Heart right ventricle (tissue), 16 donors: Measurements from ENCODE around the gene PTPRE. TPM values are rescaled to one million over a fixed set of nuclear protein-coding genes. Genes with fewer than 3 reads are reported as not detected.

Experiments
- ATAC-seq, 8 donors: fragments of 200-7000 bp; cut with Tn5 transposase; one replicate each; pipeline ENCODE4 v1.9.1; 2020; ENCODE audit warnings: mild to moderate bottlenecking in 8 of 8, moderate library complexity in 8 of 8, moderate number of reproducible peaks in 1 of 8
- DNase-seq, 2 donors: peaks; one replicate each; pipeline ENCODE4 v3.0.0-alpha.2; 2020
- H3K27ac ChIP-seq, 10 donors: fragments of 200-600 bp; sonication (generic) in 2 of 10; one replicate each; pipeline versions ENCODE4 v1.5.0 to v1.8.0; 2020 to 2022; ENCODE audit warnings: mild to moderate bottlenecking in 3 of 10
- H3K27me3 ChIP-seq, 7 donors: fragments of 200-600 bp; one replicate each; pipeline ENCODE4 v1.8.0; 2021 to 2022; ENCODE audit warnings: mild to moderate bottlenecking in 2 of 7
- H3K36me3 ChIP-seq, 9 donors: fragments of 200-600 bp; sonication (generic) in 1 of 9; one replicate each; pipeline versions ENCODE4 v1.5.0 to v1.8.0; 2020 to 2022; ENCODE audit warnings: mild to moderate bottlenecking in 2 of 9
- H3K4me1 ChIP-seq, 9 donors: fragments of 200-600 bp; sonication (generic) in 1 of 9; one replicate each; pipeline versions ENCODE4 v1.5.0 to v1.8.0; 2020 to 2022; ENCODE audit warnings: mild to moderate bottlenecking in 4 of 9
- H3K4me3 ChIP-seq, 10 donors: fragments of 200-600 bp; sonication (generic) in 2 of 10; one replicate each; pipeline versions ENCODE4 v1.5.0 to v1.8.0; 2020 to 2022; ENCODE audit warnings: mild to moderate bottlenecking in 7 of 10, moderate library complexity in 2 of 10
- H3K9me3 ChIP-seq, 11 donors: fragments of 200-600 bp in 10 of 11; sonication (generic) in 2 of 11; one replicate each; pipeline versions ENCODE4 v1.5.0 to v1.8.0; 2013 to 2022; ENCODE audit warnings: mild to moderate bottlenecking in 2 of 11, control low read depth in 1 of 11, moderate library complexity in 1 of 11
- CTCF ChIP-seq, 9 donors: fragments of 200-600 bp; sonication (generic) in 2 of 9; IDR thresholded peaks; one replicate each; pipeline versions ENCODE4 v1.5.0 to v1.8.0; 2021 to 2022; ENCODE audit warnings: antibody characterized with exemption in 9 of 9, mild to moderate bottlenecking in 5 of 9, moderate library complexity in 1 of 9
- WGBS, 2 donors: extraction: QIAGEN DNeasy Blood & Tissue Kit; methylation state at CpG; one replicate each; pipeline ENCODE4 v1.1.7; 2013; ENCODE audit warnings: inconsistent platforms in 1 of 2; 5-methylcytosine and 5-hydroxymethylcytosine counted together
- intact Hi-C, 10 donors: fragments of 100-400 bp; cut with DNase I; formaldehyde crosslinking; loops; one replicate each; pipeline versions ENCODE4 v1.11.1 to v1.14.2; 2022
- polyA plus RNA-seq, 2 donors: library from polyadenylated mRNA; stranded (reverse); fragments of 200-250 nt; gene quantifications; one replicate each; pipeline ENCODE4 v1.2.3, GENCODE V29; 2013
- total RNA-seq, 10 donors: library from RNA; stranded (reverse); fragmentation: NEBNext Ultra II Directional in 3 of 10; extraction: Animal tissue kit (Norgen Biotek cat#: 25700) in 3 of 10; gene quantifications; one replicate each; pipeline versions ENCODE4 v1.2.1 to v1.2.4, GENCODE V29; 2021 to 2023
- donor health status: Arrhythmogenic right ventricular cardiomyopathy.
- donor health status: ischemic (EF 13 %, LVEDD 7.1; RV severe dilation, severe dysfunction).
- donor health status: healthy with polysubstance abuse.
- donor health status: DM: no; HTN: yes; CAD: no.
- donor health status: DM: no; HTN: no; CAD: no.
- donor health status: ischemic (EF 25% LVEDD 6.9; RV normal size, moderate dysfunction).
- donor health status: ischemic (EF 25% LVEDD 5.7; RV mildly dilated, moderate dysfunction).
- donor health status: healthy.
- donor health status: DM: yes; HTN: yes; CAD: no.
- donor health status: Ischemic cardiomyopathy.
- donor health status: ischemic (EF 35%, LVEDD 5.7; RV mildly dilated, moderate dysfunction).
- donor health status: nonischemic (EF 11% LVEDD 7.7; RV severe dilation, severe dysfunction).
- donor health status: DM: yes; HTN: yes; CAD: no.
- donor health status: PGD.
- donor health status: ischemic (EF 29% LVEDD 5.4; RV normal size, mild dysfunction).
- donor health status: nonischemic (EF 23%, LVEDD 6.1; RV moderate dilation, normal function).

PTPRE gene
- total and polyA plus RNA-seq, 12 donors, result 6.1 to 42.8 (median 22.1) TPM

DNA sequence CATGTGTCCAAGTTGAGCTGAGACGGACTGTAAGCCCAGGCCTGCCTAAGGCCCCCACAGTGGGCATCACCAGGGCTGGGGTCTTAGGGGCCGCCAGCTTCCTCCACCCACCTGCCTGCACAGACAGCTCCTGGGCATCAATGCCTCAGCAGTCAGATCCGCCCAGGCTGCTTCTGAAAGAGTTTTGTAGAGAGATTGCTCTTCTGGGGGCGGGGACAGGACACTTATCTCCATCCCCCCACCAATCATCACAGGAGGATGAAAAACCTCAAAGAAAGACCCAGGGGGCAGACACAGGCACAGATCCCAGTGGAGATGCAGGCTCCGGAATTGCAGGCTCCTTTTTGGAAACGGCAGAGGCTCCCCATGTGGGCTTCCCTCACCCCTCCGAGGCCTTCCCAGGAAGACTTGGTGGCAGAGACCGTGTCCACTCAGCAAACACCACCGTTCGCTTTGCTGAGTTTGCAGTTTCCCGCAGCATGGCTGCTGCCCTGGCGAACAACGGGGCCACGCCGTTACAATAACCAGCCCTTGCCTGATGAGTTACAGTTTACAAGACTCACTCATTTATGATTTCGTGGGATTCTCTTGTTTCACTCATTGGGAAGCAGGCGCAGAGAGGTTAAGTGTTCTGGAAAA, 122.9 kb downstream of the PTPRE start:
- H3K4me3 ChIP-seq, result no peak overlapping the region
- no peaks in the 10 kb centered on the region for H3K27me3 ChIP-seq
- DNase-seq, result no peak
- peaks cover 0 to 64% (median 30%) of the 10 kb centered on the region in 9 donors for H3K4me1 ChIP-seq
- no peaks in the 10 kb centered on the region for H3K9me3 ChIP-seq
- peak overlapping the region in 1 of 10 donors; percentile 66 for H3K27ac ChIP-seq
- TF ChIP-seq CTCF (IDR thresholded peaks at IDR 0.05), result no peak
- intact Hi-C loops, result loop anchor here in 2 of 10 donors (5.0 kb wide), 1 partner anchor 37 kb away; no protein-coding TSS in a partner anchor
- no peak for ATAC-seq
- H3K36me3 ChIP-seq, result peaks cover 0 to 5% (median 0%) of the 10 kb centered on the region in 9 donors
- 81 to 82% methylated on average over 17 of the region's 17 CpGs for WGBS, 2 donors

GRCh38 chr10:128030498-128031072, 123.7 kb downstream of the PTPRE start:
- Histone ChIP-seq H3K27me3 (no peaks in the 10 kb centered on the region), H3K36me3 (peaks cover 0 to 5% (median 0%) of the 10 kb centered on the region in 9 donors), H3K4me3 (no peak overlapping the region), H3K4me1 (peaks cover 0 to 64% (median 30%) of the 10 kb centered on the region in 9 donors), H3K27ac (no peak overlapping the region), H3K9me3 (no peaks in the 10 kb centered on the region)
- intact Hi-C loops, result no loop called here
- ATAC-seq (no peak), DNase-seq (no peak)
- no peak for TF ChIP-seq CTCF (IDR thresholded peaks at IDR 0.05)
- 87 to 91% methylated on average over 17 of the region's 17 CpGs for WGBS, 2 donors

GRCh38 chr10:128031216-128031615, 124.3 kb downstream of the PTPRE start:
- intact Hi-C loops, result no loop called here
- Histone ChIP-seq H3K27me3 (no peaks in the 10 kb centered on the region), H3K27ac (no peak overlapping the region), H3K4me3 (no peak overlapping the region), H3K36me3 (peaks cover 0 to 5% (median 0%) of the 10 kb centered on the region in 9 donors), H3K4me1 (peaks cover 0 to 59% (median 30%) of the 10 kb centered on the region in 9 donors), H3K9me3 (no peaks in the 10 kb centered on the region)
- ATAC-seq, result no peak
- DNase-seq, result no peak
- no peak for TF ChIP-seq CTCF (IDR thresholded peaks at IDR 0.05)
- 77 to 80% methylated on average over 9 of the region's 9 CpGs for WGBS, 2 donors

GRCh38 chr10:128032466-128032865, 125.6 kb downstream of the PTPRE start:
- DNase-seq (no peak), ATAC-seq (no peak)
- Histone ChIP-seq H3K4me3 (no peak overlapping the region), H3K36me3 (peaks cover 0 to 5% (median 0%) of the 10 kb centered on the region in 9 donors), H3K27ac (no peak overlapping the region), H3K9me3 (no peaks in the 10 kb centered on the region), H3K4me1 (peaks cover 0 to 54% (median 27%) of the 10 kb centered on the region in 9 donors), H3K27me3 (no peaks in the 10 kb centered on the region)
- TF ChIP-seq CTCF (IDR thresholded peaks at IDR 0.05), result no peak
- intact Hi-C loops, result no loop called here
- 85 to 95% methylated on average over 5 of the region's 5 CpGs for WGBS, 2 donors
